Tibial nerve (tissue), 4 donors: ENCODE data around the gene TMED8. TPM values are rescaled to one million over a fixed set of nuclear protein-coding genes. Genes with fewer than 3 reads are reported as not detected.

ENCODE experiments used
- DNase-seq, 2 donors: peaks; one replicate each; pipeline ENCODE4 v3.0.0-alpha.2; 2019; ENCODE audit warnings: low spot score in 2 of 2
- H3K27ac ChIP-seq, 4 donors: fragments of 200-600 bp; sonication (generic) in 3 of 4; one replicate each; pipeline ENCODE4 v1.5.1; 2017 to 2019; ENCODE audit warnings: mild to moderate bottlenecking in 1 of 4
- H3K27me3 ChIP-seq, 2 donors: fragments of 200-600 bp; sonication (generic) in 1 of 2; one replicate each; pipeline versions ENCODE4 v1.5.1 to v1.6.0; 2017 to 2019
- H3K36me3 ChIP-seq, 3 donors: fragments of 200-600 bp; sonication (generic); one replicate each; pipeline ENCODE4 v1.5.1; 2018 to 2019
- H3K4me1 ChIP-seq, 4 donors: fragments of 200-600 bp; sonication (generic) in 3 of 4; one replicate each; pipeline ENCODE4 v1.5.1; 2017 to 2019
- H3K4me3 ChIP-seq, 4 donors: fragments of 200-600 bp; sonication (generic) in 3 of 4; one replicate each; pipeline ENCODE4 v1.5.1; 2017 to 2019; ENCODE audit warnings: mild to moderate bottlenecking in 1 of 4, moderate library complexity in 1 of 4
- H3K9me3 ChIP-seq, 4 donors: fragments of 200-600 bp; sonication (generic) in 3 of 4; one replicate each; pipeline ENCODE4 v1.5.1; 2017 to 2019
- EP300 ChIP-seq, 2 donors: sonication (generic); formaldehyde crosslinking; IDR thresholded peaks; one replicate each; pipeline ENCODE4 v1.6.1; 2017; ENCODE audit warnings: antibody characterized with exemption in 2 of 2, mild to moderate bottlenecking in 1 of 2
- POLR2A ChIP-seq, 2 donors: fragments of 450-650 bp; IDR thresholded peaks; one replicate each; pipeline ENCODE4 v1.6.1; 2017; ENCODE audit warnings: antibody characterized with exemption in 2 of 2, mild to moderate bottlenecking in 2 of 2, moderate library complexity in 2 of 2
- WGBS, 2 donors: methylation state at CpG; one replicate each; pipeline ENCODE4 v1.1.5; 2018; 5-methylcytosine and 5-hydroxymethylcytosine counted together
- total RNA-seq, 4 donors: library from RNA; depleted of rRNA; stranded (reverse); fragments of >200 nt; gene quantifications; one replicate each; pipeline ENCODE4 v1.1.0, GENCODE V29; 2016
- TF ChIP-seq, protein P1 (sequence below), 5 experiments: fragments of 200-600 bp in 3 of 5; fragments of 450-650 bp in 2 of 5; sonication (generic) in 3 of 5; IDR thresholded peaks; one replicate each; pipeline ENCODE4 v1.5.1; 2016 to 2019; ENCODE audit warnings: antibody characterized with exemption in 5 of 5, mild to moderate bottlenecking in 3 of 5, moderate library complexity in 2 of 5

The TMED8 gene
- total RNA-seq, 4 donors from 2014 or later = 11.7 to 14.0 (median 12.4) TPM

DNA sequence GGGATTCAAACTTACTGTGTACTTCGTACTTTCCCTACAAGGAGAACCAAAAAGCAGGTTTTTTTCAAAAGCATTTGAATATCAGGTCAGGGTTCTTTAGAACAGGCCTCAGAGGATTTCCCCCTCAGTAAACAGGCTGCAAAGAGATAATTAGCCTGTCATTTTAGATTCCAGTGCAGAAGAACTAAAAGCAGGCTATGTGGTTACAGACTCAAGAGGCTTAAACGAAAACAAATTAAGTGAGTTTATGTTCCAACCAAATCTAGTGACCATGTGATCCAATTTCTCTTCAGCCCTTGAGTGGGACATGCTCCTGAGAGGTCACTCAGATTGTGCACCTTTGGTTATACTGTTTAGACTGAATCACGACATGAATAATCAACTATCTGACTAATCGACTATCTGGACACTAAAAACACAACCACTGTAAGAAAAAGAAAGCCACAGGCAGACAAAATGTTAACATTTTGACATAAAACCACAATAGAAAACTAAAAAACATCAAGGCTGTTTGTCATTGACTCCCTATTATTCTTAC, 4.5 kb downstream of the TMED8 start:
- H3K4me3 ChIP-seq = no peak overlapping the region
- peaks cover 0 to 22% (median 0%) of the 10 kb centered on the region in 4 donors for H3K4me1 ChIP-seq
- no peaks in the 10 kb centered on the region for H3K9me3 ChIP-seq
- 32 to 44% methylated on average over 4 of the region's 4 CpGs for WGBS, 2 donors
- TF ChIP-seq, protein P1, sequence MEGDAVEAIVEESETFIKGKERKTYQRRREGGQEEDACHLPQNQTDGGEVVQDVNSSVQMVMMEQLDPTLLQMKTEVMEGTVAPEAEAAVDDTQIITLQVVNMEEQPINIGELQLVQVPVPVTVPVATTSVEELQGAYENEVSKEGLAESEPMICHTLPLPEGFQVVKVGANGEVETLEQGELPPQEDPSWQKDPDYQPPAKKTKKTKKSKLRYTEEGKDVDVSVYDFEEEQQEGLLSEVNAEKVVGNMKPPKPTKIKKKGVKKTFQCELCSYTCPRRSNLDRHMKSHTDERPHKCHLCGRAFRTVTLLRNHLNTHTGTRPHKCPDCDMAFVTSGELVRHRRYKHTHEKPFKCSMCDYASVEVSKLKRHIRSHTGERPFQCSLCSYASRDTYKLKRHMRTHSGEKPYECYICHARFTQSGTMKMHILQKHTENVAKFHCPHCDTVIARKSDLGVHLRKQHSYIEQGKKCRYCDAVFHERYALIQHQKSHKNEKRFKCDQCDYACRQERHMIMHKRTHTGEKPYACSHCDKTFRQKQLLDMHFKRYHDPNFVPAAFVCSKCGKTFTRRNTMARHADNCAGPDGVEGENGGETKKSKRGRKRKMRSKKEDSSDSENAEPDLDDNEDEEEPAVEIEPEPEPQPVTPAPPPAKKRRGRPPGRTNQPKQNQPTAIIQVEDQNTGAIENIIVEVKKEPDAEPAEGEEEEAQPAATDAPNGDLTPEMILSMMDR (IDR thresholded peaks at IDR 0.05) = no peak
- TF ChIP-seq EP300 (IDR thresholded peaks at IDR 0.05) (no peak), POLR2A (IDR thresholded peaks at IDR 0.05) (no peak)
- no peaks in the 10 kb centered on the region for H3K36me3 ChIP-seq
- no peak for DNase-seq
- H3K27ac ChIP-seq = no peak overlapping the region
- no peaks in the 10 kb centered on the region for H3K27me3 ChIP-seq

DNA sequence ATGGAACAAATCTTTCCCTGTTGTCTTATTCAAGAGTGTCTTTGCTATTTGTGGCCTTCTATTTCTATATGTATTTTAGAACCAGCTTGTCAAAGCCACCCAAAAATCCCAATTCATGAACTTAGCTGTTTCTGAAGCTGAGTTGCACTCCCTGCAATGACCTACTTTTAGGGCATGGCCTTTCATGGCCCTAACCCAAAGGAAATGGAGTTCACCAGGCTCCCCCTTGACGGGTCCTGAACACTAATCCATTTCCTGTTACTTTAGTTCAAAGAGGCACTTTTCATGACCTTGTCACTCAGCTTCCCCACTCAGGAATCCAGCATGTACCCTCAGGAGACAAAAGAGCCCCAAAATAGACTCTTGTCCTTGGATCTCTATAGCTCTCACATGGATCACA, 7.6 kb downstream of the TMED8 start:
- Histone ChIP-seq H3K4me1 (peaks cover 0 to 5% (median 0%) of the 10 kb centered on the region in 4 donors), H3K4me3 (no peak overlapping the region), H3K27ac (no peak overlapping the region), H3K27me3 (no peaks in the 10 kb centered on the region), H3K36me3 (no peaks in the 10 kb centered on the region), H3K9me3 (no peaks in the 10 kb centered on the region)
- 57 to 63% methylated on average over 1 of the region's 1 CpG for WGBS, 2 donors
- TF ChIP-seq POLR2A (IDR thresholded peaks at IDR 0.05) (no peak), EP300 (IDR thresholded peaks at IDR 0.05) (no peak)
- TF ChIP-seq, protein P1 (IDR thresholded peaks at IDR 0.05) = no peak
- DNase-seq = no peak

DNA sequence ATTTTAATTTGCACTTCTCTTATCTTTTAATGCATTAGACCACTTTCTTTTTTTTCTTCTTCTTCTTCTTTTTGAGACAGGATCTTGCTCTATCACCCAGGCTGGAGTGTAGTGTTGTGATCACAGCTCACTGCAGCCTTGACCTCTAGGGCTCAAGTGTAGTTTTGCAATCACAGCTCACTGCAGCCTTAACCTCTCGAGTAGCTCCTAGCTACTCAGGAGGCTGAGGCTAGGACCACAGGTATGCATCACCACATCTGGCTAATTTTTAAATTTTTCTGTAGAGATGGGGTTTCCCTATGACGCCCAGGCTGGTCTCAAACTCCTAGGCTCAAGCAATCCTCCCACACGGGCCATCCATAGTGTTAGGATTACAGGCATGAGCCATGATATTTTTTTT, 12.7 kb downstream of the TMED8 start:
- DNase-seq = no peak
- 85 to 89% methylated on average over 3 of the region's 3 CpGs for WGBS, 2 donors
- TF ChIP-seq POLR2A (IDR thresholded peaks at IDR 0.05) = no peak
- TF ChIP-seq, protein P1 (IDR thresholded peaks at IDR 0.05) = no peak
- TF ChIP-seq EP300 (IDR thresholded peaks at IDR 0.05) = no peak
- H3K4me1 ChIP-seq = no peaks in the 10 kb centered on the region
- no peak overlapping the region for H3K27ac ChIP-seq
- no peaks in the 10 kb centered on the region for H3K36me3 ChIP-seq
- no peaks in the 10 kb centered on the region for H3K9me3 ChIP-seq
- no peaks in the 10 kb centered on the region for H3K27me3 ChIP-seq
- no peak overlapping the region for H3K4me3 ChIP-seq

DNA sequence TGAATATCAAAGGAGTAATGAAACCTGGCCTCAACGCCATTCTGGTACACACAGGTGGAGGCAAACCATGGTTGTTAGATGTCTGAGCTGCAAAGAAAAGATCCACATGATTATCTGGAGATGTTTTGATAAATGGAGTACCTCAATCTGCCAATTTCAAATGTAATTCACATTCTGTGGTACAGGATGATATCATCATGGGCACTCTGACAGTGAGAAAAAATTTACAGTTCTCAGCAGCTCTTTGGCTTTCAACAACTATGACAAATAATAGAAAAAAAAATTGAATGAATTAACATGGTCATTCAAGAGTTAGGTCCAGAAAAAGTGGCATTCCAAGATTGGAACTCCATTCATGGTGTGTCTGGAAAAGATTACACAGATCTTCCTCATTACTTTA, 17.3 kb downstream of the TMED8 start:
- TF ChIP-seq, protein P1 (IDR thresholded peaks at IDR 0.05) = no peak
- no peak for TF ChIP-seq POLR2A (IDR thresholded peaks at IDR 0.05)
- no peak for TF ChIP-seq EP300 (IDR thresholded peaks at IDR 0.05)
- DNase-seq = no peak
- Histone ChIP-seq H3K4me1 (no peaks in the 10 kb centered on the region), H3K4me3 (no peak overlapping the region), H3K27ac (no peak overlapping the region), H3K9me3 (no peaks in the 10 kb centered on the region), H3K36me3 (no peaks in the 10 kb centered on the region), H3K27me3 (no peaks in the 10 kb centered on the region)
- WGBS, 2 donors = 100% methylated on average over 1 of the region's 1 CpG

DNA sequence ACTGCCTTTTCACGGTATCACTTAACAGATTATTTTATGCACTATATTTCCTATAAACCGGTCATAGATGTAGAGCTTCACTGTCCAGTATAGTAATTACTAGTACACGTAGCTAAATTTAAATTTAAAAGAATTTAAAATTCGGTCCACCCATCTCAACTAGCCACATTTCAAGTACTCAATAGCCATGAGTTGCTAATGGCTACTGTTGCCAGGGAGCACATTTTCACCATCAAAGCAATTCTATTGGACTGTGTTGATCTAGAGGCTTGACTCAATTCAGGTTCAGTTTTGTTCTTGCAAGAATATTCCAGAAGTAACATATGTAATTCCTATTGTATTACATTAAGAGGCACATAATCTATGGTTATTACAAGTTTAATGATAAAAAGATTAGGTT, 20.0 kb downstream of the TMED8 start:
- WGBS, 2 donors = 94% methylated on average over 4 of the region's 4 CpGs
- H3K4me3 ChIP-seq = no peak overlapping the region
- no peaks in the 10 kb centered on the region for H3K4me1 ChIP-seq
- TF ChIP-seq, protein P1 (IDR thresholded peaks at IDR 0.05) = no peak
- TF ChIP-seq EP300 (IDR thresholded peaks at IDR 0.05) (no peak), POLR2A (IDR thresholded peaks at IDR 0.05) (no peak)
- H3K36me3 ChIP-seq = no peaks in the 10 kb centered on the region
- H3K27ac ChIP-seq = no peak overlapping the region
- no peaks in the 10 kb centered on the region for H3K9me3 ChIP-seq
- no peak for DNase-seq
- H3K27me3 ChIP-seq = no peaks in the 10 kb centered on the region
